HEK293 (cell line): ENCODE data around the gene IRAK4.
A peak's percentile ranks its signal among the peaks of the same experiment; 100 is the strongest.

Source experiments
- CTCF ChIA-PET: fragments of 350-600 bp; formaldehyde crosslinking; extraction: SDS; loops from one replicate; lab custom pipeline; 2021; ENCODE audit warnings: antibody characterized with exemption; lab: Yijun Ruan, JAX
- POLR2A ChIA-PET: fragments of 300-600 bp; formaldehyde crosslinking; extraction: SDS; loops from one replicate; lab custom pipeline; 2020; ENCODE audit warnings: antibody characterized with exemption, inconsistent platforms; lab: Yijun Ruan, JAX
- H3K27ac ChIP-seq: fragments of 200-500 bp; sonication (Bioruptor generic); 2 replicates; pipeline ENCODE4 v1.5.1; 2014; ENCODE audit warnings: low read depth, low read length, control low read depth, inconsistent platforms; ENCODE audit errors: extremely low read depth
- H3K36me3 ChIP-seq, 2 experiments: fragments of 200-500 bp in 1 of 2; sonication (Bioruptor generic) in 1 of 2; 1 replicate in 1 of 2; 2 replicates in 1 of 2; pipeline ENCODE4 v1.5.1; 2014 to 2017; ENCODE audit warnings: inconsistent platforms in 2 of 2, low read length in 2 of 2; ENCODE audit not compliant: control insufficient read depth in 2 of 2, insufficient read depth in 1 of 2
- H3K4me1 ChIP-seq: fragments of 200-500 bp; sonication (Bioruptor generic); 2 replicates; pipeline ENCODE4 v1.5.1; 2014; ENCODE audit warnings: mild to moderate bottlenecking, low read length, inconsistent platforms; ENCODE audit not compliant: control insufficient read depth, insufficient read depth
- H3K4me3 ChIP-seq: 2 replicates; pipeline ENCODE4 v1.5.1; 2011; ENCODE audit warnings: low read depth, mild to moderate bottlenecking, control low read depth, low read length, moderate library complexity
- H3K9me3 ChIP-seq: fragments of 200-500 bp; sonication (Bioruptor generic); 2 replicates; pipeline ENCODE4 v1.5.1; 2014; ENCODE audit warnings: low read depth, low read length, inconsistent platforms; ENCODE audit not compliant: control insufficient read depth, insufficient read depth
- REPIN1 ChIP-seq: fragments of 450-650 bp; formaldehyde crosslinking; IDR thresholded peaks from 2 replicates; pipeline ENCODE4 v1.5.1; 2017; ENCODE audit warnings: missing biosample characterization, missing genetic modification characterization, low read depth
- SCRT2 ChIP-seq: fragments of 450-650 bp; formaldehyde crosslinking; IDR thresholded peaks from 2 replicates; pipeline ENCODE4 v1.5.1; 2016; ENCODE audit warnings: missing biosample characterization, missing genetic modification characterization
- ZBTB17 ChIP-seq: fragments of 450-650 bp; formaldehyde crosslinking; IDR thresholded peaks from 2 replicates; pipeline ENCODE4 v1.5.1; 2016; ENCODE audit warnings: missing biosample characterization, missing genetic modification characterization
- ZBTB49 ChIP-seq: fragments of 450-650 bp; formaldehyde crosslinking; IDR thresholded peaks from 2 replicates; pipeline ENCODE4 v1.5.1; 2016; ENCODE audit warnings: missing biosample characterization, missing genetic modification characterization, low read depth
- ZEB2 ChIP-seq: fragments of 450-650 bp; formaldehyde crosslinking; IDR thresholded peaks from 2 replicates; pipeline ENCODE4 v1.5.1; 2016; ENCODE audit warnings: missing biosample characterization, missing genetic modification characterization
- ZNF112 ChIP-seq: fragments of 450-650 bp; formaldehyde crosslinking; IDR thresholded peaks from 2 replicates; pipeline ENCODE4 v1.5.0; 2017; ENCODE audit warnings: missing biosample characterization, missing genetic modification characterization
- ZNF24 ChIP-seq: fragments of 450-650 bp; formaldehyde crosslinking; IDR thresholded peaks from 2 replicates; pipeline ENCODE4 v1.5.1; 2016; ENCODE audit warnings: missing biosample characterization, missing genetic modification characterization
- ZNF394 ChIP-seq: fragments of 450-650 bp; formaldehyde crosslinking; IDR thresholded peaks from 2 replicates; pipeline ENCODE4 v1.5.1; 2016; ENCODE audit warnings: missing biosample characterization, missing genetic modification characterization, mild to moderate bottlenecking, moderate library complexity, borderline replicate concordance
- ZNF398 ChIP-seq: fragments of 450-650 bp; formaldehyde crosslinking; IDR thresholded peaks from 2 replicates; pipeline ENCODE4 v1.5.1; 2017; ENCODE audit warnings: missing biosample characterization, missing genetic modification characterization
- ZNF629 ChIP-seq: fragments of 450-650 bp; formaldehyde crosslinking; IDR thresholded peaks from 2 replicates; pipeline ENCODE4 v1.5.1; 2017; ENCODE audit warnings: missing biosample characterization, missing genetic modification characterization
- ZNF654 ChIP-seq: fragments of 450-650 bp; formaldehyde crosslinking; IDR thresholded peaks from 2 replicates; pipeline ENCODE4 v1.5.1; 2016; ENCODE audit warnings: low read depth, missing biosample characterization, missing genetic modification characterization
- ZNF664 ChIP-seq: fragments of 450-650 bp; formaldehyde crosslinking; IDR thresholded peaks from 2 replicates; pipeline ENCODE4 v1.5.1; 2016; ENCODE audit warnings: missing biosample characterization, missing genetic modification characterization
- TF ChIP-seq, protein P1 (sequence below): fragments of 450-650 bp; formaldehyde crosslinking; IDR thresholded peaks from 2 replicates; pipeline ENCODE4 v1.5.1; 2016; ENCODE audit warnings: missing biosample characterization, missing genetic modification characterization
- TF ChIP-seq, protein P2 (sequence below): fragments of 450-650 bp; formaldehyde crosslinking; IDR thresholded peaks from 2 replicates; pipeline ENCODE4 v1.5.1; 2016; ENCODE audit warnings: missing biosample characterization, missing genetic modification characterization
- TF ChIP-seq, protein P3 (sequence below): fragments of 450-650 bp; formaldehyde crosslinking; IDR thresholded peaks from 2 replicates; pipeline ENCODE4 v1.5.1; 2016; ENCODE audit warnings: missing biosample characterization, missing genetic modification characterization, low read depth

Gene IRAK4

DNA sequence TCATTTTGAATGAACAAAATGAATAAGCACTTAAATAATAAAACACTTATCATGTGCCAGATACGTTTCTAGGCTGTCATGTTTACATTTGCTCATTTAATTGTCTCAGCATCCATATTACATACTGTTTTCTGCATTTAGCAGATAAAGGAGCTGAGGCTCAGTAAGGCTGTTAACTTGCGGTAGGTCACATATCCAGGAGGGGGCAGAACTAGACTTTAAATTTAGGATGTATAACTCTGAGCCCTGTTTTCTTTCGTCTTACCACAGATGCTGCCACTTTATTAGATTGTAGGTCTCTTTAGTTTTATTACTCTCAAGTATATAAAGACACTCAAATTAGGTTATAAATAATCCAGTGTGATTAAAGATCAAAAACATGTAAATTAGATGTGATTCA lies 17.7 kb downstream of the IRAK4 start:
- TF ChIP-seq ZNF664 (tag by site-specific recombination) (0 out of 2 replicates have a peak, but pooled peaks have one; percentile 20), ZNF654 (tag by site-specific recombination) (peak; percentile 83), ZNF398 (no peak), REPIN1 (no peak)
- TF ChIP-seq, protein P1, sequence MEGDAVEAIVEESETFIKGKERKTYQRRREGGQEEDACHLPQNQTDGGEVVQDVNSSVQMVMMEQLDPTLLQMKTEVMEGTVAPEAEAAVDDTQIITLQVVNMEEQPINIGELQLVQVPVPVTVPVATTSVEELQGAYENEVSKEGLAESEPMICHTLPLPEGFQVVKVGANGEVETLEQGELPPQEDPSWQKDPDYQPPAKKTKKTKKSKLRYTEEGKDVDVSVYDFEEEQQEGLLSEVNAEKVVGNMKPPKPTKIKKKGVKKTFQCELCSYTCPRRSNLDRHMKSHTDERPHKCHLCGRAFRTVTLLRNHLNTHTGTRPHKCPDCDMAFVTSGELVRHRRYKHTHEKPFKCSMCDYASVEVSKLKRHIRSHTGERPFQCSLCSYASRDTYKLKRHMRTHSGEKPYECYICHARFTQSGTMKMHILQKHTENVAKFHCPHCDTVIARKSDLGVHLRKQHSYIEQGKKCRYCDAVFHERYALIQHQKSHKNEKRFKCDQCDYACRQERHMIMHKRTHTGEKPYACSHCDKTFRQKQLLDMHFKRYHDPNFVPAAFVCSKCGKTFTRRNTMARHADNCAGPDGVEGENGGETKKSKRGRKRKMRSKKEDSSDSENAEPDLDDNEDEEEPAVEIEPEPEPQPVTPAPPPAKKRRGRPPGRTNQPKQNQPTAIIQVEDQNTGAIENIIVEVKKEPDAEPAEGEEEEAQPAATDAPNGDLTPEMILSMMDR (tag by site-specific recombination), result peak; percentile 40; the same call in 1 of the 2 replicates
- TF ChIP-seq, all 188 proteins: peak for 3
- H3K4me1 ChIP-seq, result no peaks in the 10 kb centered on the region
- ChIA-PET CTCF (interaction anchor here (0.7 to 3.1 kb wide), 10 partner anchors 8 to 214 kb away, joined by 3 to 84 read pairs (median 8); no protein-coding TSS in a partner anchor), POLR2A (interaction anchor here (1.0 kb wide), 1 partner anchor 106 kb away, joined by 10 read pairs; no protein-coding TSS in a partner anchor)
- no peaks in the 10 kb centered on the region for H3K9me3 ChIP-seq
- H3K36me3 ChIP-seq, result peaks cover 20 to 47% of the 10 kb centered on the region in 2 experiments
- H3K27ac ChIP-seq, result no peak overlapping the region
- no peak overlapping the region for H3K4me3 ChIP-seq

- no peaks in the 10 kb centered on the region for H3K4me1 ChIP-seq
- no peaks in the 10 kb centered on the region for H3K9me3 ChIP-seq
- no peak overlapping the region for H3K27ac ChIP-seq
- CTCF ChIA-PET, result interaction anchor here (0.9 kb wide), 1 partner anchor 10 kb away, joined by 7 read pairs; no protein-coding TSS in a partner anchor
- POLR2A ChIA-PET, result no interaction called here
- H3K36me3 ChIP-seq, result peaks cover 27 to 43% of the 10 kb centered on the region in 2 experiments
- no peak overlapping the region for H3K4me3 ChIP-seq
- no peak for TF ChIP-seq ZNF112
These were observed 28.3 kb downstream of the IRAK4 start for GRCh38 chr12:43786899-43787693.

GRCh38 chr12:43789941-43790340 lies 31.2 kb downstream of the IRAK4 start:
- Histone ChIP-seq H3K4me1 (no peaks in the 10 kb centered on the region), H3K27ac (no peak overlapping the region), H3K4me3 (no peak overlapping the region), H3K36me3 (peaks cover 9 to 21% of the 10 kb centered on the region in 2 experiments), H3K9me3 (no peaks in the 10 kb centered on the region)
- CTCF ChIA-PET, result interaction anchor here (0.7 to 2.0 kb wide), 3 partner anchors 10 to 30 kb away, joined by 3 to 7 read pairs (median 4); no protein-coding TSS in a partner anchor
- POLR2A ChIA-PET, result interaction anchor here (0.6 to 1.0 kb wide), 3 partner anchors 16 to 57 kb away, joined by 3 to 5 read pairs (median 5); partner anchors contain the start of genes IRAK4, PUS7L and TWF1
- TF ChIP-seq ZNF394 (peak; percentile 38; the same call in 1 of the 2 replicates), ZEB2 (tag by site-specific recombination) (peak; percentile 61; the same call in 1 of the 2 replicates), ZBTB49 (tag by site-specific recombination) (peak; percentile 96), ZNF629 (tag by site-specific recombination) (peak; percentile 49; the same call in 1 of the 2 replicates), ZNF24 (tag by site-specific recombination) (peak; percentile 74; the same call in 1 of the 2 replicates), ZNF398 (peak; percentile 53), SCRT2 (peak; percentile 88), ZBTB17 (tag by site-specific recombination) (peak; percentile 73)
- TF ChIP-seq, protein P2, sequence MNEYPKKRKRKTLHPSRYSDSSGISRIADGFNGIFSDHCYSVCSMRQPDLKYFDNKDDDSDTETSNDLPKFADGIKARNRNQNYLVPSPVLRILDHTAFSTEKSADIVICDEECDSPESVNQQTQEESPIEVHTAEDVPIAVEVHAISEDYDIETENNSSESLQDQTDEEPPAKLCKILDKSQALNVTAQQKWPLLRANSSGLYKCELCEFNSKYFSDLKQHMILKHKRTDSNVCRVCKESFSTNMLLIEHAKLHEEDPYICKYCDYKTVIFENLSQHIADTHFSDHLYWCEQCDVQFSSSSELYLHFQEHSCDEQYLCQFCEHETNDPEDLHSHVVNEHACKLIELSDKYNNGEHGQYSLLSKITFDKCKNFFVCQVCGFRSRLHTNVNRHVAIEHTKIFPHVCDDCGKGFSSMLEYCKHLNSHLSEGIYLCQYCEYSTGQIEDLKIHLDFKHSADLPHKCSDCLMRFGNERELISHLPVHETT (tag by site-specific recombination), result no peak
- TF ChIP-seq, protein P3, sequence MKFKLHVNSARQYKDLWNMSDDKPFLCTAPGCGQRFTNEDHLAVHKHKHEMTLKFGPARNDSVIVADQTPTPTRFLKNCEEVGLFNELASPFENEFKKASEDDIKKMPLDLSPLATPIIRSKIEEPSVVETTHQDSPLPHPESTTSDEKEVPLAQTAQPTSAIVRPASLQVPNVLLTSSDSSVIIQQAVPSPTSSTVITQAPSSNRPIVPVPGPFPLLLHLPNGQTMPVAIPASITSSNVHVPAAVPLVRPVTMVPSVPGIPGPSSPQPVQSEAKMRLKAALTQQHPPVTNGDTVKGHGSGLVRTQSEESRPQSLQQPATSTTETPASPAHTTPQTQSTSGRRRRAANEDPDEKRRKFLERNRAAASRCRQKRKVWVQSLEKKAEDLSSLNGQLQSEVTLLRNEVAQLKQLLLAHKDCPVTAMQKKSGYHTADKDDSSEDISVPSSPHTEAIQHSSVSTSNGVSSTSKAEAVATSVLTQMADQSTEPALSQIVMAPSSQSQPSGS, result peak; percentile 91
